Measurements from ENCODE around the gene PRTN3. TPM values are rescaled to one million over a fixed set of nuclear protein-coding genes. Genes with fewer than 3 reads are reported as not detected.

Gene PRTN3
- total RNA-seq, 1 donor from 2014 or later, result not detected

- Mint-ChIP-seq H3K4me1 (ENCODE audit: unreplicated experiment) (no peaks in the 10 kb centered on the region), H3K9me3 (ENCODE audit: unreplicated experiment) (no peaks in the 10 kb centered on the region), H3K36me3 (ENCODE audit: low read depth, unreplicated experiment) (peaks cover 24% of the 10 kb centered on the region), H3K27ac (ENCODE audit: unreplicated experiment) (no peak overlapping the region), H3K4me3 (ENCODE audit: unreplicated experiment) (no peak overlapping the region), H3K27me3 (ENCODE audit: unreplicated experiment) (peaks cover 14% of the 10 kb centered on the region)
- no peak for TF ChIP-seq CTCF (IDR thresholded peaks at IDR 0.05; ENCODE audit: unreplicated experiment)
- DNase-seq (ENCODE audit: low spot score), result no peak
Measured at GRCh38 chr19:882871-883497, 42.2 kb downstream of the PRTN3 start.

- TF ChIP-seq CTCF (IDR thresholded peaks at IDR 0.05; ENCODE audit: unreplicated experiment), result no peak
- peaks cover 24% of the 10 kb centered on the region for H3K36me3 Mint-ChIP-seq (ENCODE audit: low read depth, unreplicated experiment)
- H3K4me3 Mint-ChIP-seq (ENCODE audit: unreplicated experiment), result no peak overlapping the region
- peaks cover 14% of the 10 kb centered on the region for H3K27me3 Mint-ChIP-seq (ENCODE audit: unreplicated experiment)
- no peak overlapping the region for H3K27ac Mint-ChIP-seq (ENCODE audit: unreplicated experiment)
- no peaks in the 10 kb centered on the region for H3K9me3 Mint-ChIP-seq (ENCODE audit: unreplicated experiment)
- no peak for DNase-seq (ENCODE audit: low spot score)
- H3K4me1 Mint-ChIP-seq (ENCODE audit: unreplicated experiment), result no peaks in the 10 kb centered on the region
Measured at GRCh38 chr19:883661-884211, 42.9 kb downstream of the PRTN3 start.

DNA sequence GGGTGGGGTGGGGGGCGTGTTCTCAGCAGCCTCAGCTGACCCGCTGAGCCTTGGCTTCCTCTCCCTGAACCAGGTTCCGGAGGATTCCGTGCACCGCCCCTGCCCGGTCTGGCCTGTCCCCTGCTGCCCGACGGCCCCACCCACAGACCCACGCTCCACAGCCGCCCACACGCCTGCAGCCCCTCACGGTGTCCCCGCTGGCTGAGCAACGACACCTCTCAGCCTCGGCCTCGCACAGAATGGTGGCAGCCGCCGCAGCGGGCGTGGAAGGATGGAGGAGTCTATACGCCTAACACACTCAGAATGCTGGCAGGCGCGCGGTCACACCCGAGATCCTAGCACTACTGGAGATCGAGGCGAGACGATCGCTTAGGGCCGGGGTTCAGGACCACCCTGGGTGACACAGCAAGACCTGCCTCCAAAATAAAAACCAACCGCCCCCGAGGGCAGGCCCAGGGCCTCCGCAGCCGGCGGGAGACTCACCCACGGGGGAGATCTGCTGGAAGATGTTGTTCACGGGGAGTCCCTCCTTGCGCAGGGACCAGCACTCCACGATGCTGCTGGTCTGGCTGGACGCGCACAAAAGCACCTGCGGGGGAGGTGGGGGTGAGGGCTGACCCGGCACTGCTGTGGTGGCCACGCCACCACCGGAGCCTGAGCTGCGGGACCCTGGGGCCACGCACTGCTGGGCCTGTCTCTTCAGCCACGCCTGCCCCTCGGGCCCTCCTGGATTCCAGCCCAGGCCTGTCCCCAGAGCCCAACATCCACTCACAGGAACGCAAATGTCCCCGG, 43.8 kb downstream of the PRTN3 start:
- no peak for TF ChIP-seq CTCF (IDR thresholded peaks at IDR 0.05; ENCODE audit: unreplicated experiment)
- H3K36me3 Mint-ChIP-seq (ENCODE audit: low read depth, unreplicated experiment), result peaks cover 17% of the 10 kb centered on the region
- H3K4me3 Mint-ChIP-seq (ENCODE audit: unreplicated experiment), result no peak overlapping the region
- H3K4me1 Mint-ChIP-seq (ENCODE audit: unreplicated experiment), result no peaks in the 10 kb centered on the region
- H3K27ac Mint-ChIP-seq (ENCODE audit: unreplicated experiment), result no peak overlapping the region
- no peaks in the 10 kb centered on the region for H3K9me3 Mint-ChIP-seq (ENCODE audit: unreplicated experiment)
- peaks cover 8% of the 10 kb centered on the region for H3K27me3 Mint-ChIP-seq (ENCODE audit: unreplicated experiment)
- no peak for DNase-seq (ENCODE audit: low spot score)

- Mint-ChIP-seq H3K9me3 (ENCODE audit: unreplicated experiment) (no peaks in the 10 kb centered on the region), H3K27ac (ENCODE audit: unreplicated experiment) (no peak overlapping the region), H3K4me1 (ENCODE audit: unreplicated experiment) (no peaks in the 10 kb centered on the region), H3K27me3 (ENCODE audit: unreplicated experiment) (peaks cover 6% of the 10 kb centered on the region), H3K36me3 (ENCODE audit: low read depth, unreplicated experiment) (peaks cover 17% of the 10 kb centered on the region), H3K4me3 (ENCODE audit: unreplicated experiment) (no peak overlapping the region)
- no peak for TF ChIP-seq CTCF (IDR thresholded peaks at IDR 0.05; ENCODE audit: unreplicated experiment)
- DNase-seq (ENCODE audit: low spot score), result no peak
Measured at GRCh38 chr19:885536-886224, 44.9 kb downstream of the PRTN3 start.

Measured in endothelial cell (in vitro differentiated cells).